Spinal cord (tissue), 10 donors: ENCODE data around the gene COL17A1. TPM values are rescaled to one million over a fixed set of nuclear protein-coding genes. Genes with fewer than 3 reads are reported as not detected.

Experiments used
- DNase-seq, 6 donors: peaks; one replicate each; pipeline versions ENCODE4 v3.0.0 to v3.0.0-alpha.2; 2013 to 2015; ENCODE audit warnings: low spot score in 6 of 6, low read depth in 4 of 6
- H3K27ac ChIP-seq: one replicate; pipeline ENCODE4 v1.5.1; 2013; ENCODE audit warnings: low read depth, low read length, control low read depth
- H3K27me3 ChIP-seq: one replicate; pipeline ENCODE4 v1.6.1; 2013; ENCODE audit warnings: low read length; ENCODE audit not compliant: control insufficient read depth, insufficient read depth
- H3K36me3 ChIP-seq: one replicate; pipeline ENCODE4 v1.6.1; 2013; ENCODE audit warnings: low read length; ENCODE audit not compliant: control insufficient read depth, insufficient read depth
- H3K4me1 ChIP-seq: one replicate; pipeline ENCODE4 v1.6.1; 2013; ENCODE audit warnings: low read length; ENCODE audit not compliant: control insufficient read depth, insufficient read depth
- H3K4me3 ChIP-seq: one replicate; pipeline ENCODE4 v1.5.1; 2013; ENCODE audit warnings: low read depth, low read length, control low read depth
- H3K9me3 ChIP-seq: one replicate; pipeline ENCODE4 v1.6.1; 2013; ENCODE audit warnings: low read length; ENCODE audit not compliant: control insufficient read depth, insufficient read depth
- WGBS: methylation state at CpG from one replicate; pipeline ENCODE4 v1.1.5; 2013; ENCODE audit warnings: missing lambda C conversion rate; ENCODE audit not compliant: insufficient coverage; 5-methylcytosine and 5-hydroxymethylcytosine counted together
- polyA plus RNA-seq, 2 donors: library from polyadenylated mRNA; unstranded; fragments of 120-200 nt; gene quantifications; one replicate each; pipeline ENCODE4 v1.2.1, GENCODE V29; 2013; ENCODE audit not compliant: insufficient read length in 2 of 2
- total RNA-seq, 2 donors: library from RNA; depleted of rRNA in 1 of 2; stranded (reverse); fragments of 120-200 nt in 1 of 2; fragments of >200 nt in 1 of 2; gene quantifications; one replicate each; pipeline versions ENCODE4 v1.2.3 to v1.2.4, GENCODE V29; 2013 to 2014
- donor health status: healthy.

The COL17A1 gene
- total and polyA plus RNA-seq, 4 donors, result 0.35 to 1.7 (median 0.54) TPM

- peaks cover 17% of the 10 kb centered on the region for H3K4me1 ChIP-seq
- no peak overlapping the region for H3K27ac ChIP-seq
- no peaks in the 10 kb centered on the region for H3K36me3 ChIP-seq
- no peak overlapping the region for H3K4me3 ChIP-seq
- no peaks in the 10 kb centered on the region for H3K27me3 ChIP-seq
- no peaks in the 10 kb centered on the region for H3K9me3 ChIP-seq
- DNase-seq, result no peak
- 100% methylated on average over 2 of the region's 5 CpGs for WGBS
These were observed 8.0 kb downstream of the COL17A1 start for GRCh38 chr10:104077663-104078151.

GRCh38 chr10:104077247-104077646 lies 8.4 kb downstream of the COL17A1 start:
- Histone ChIP-seq H3K27me3 (no peaks in the 10 kb centered on the region), H3K27ac (no peak overlapping the region), H3K4me1 (peaks cover 17% of the 10 kb centered on the region), H3K4me3 (no peak overlapping the region), H3K36me3 (no peaks in the 10 kb centered on the region), H3K9me3 (no peaks in the 10 kb centered on the region)
- DNase-seq, result peak in 1 of 6 donors; percentile 6
- WGBS, result 37% methylated on average over 3 of the region's 3 CpGs

GRCh38 chr10:104076743-104077160 lies 8.9 kb downstream of the COL17A1 start:
- Histone ChIP-seq H3K4me1 (peaks cover 17% of the 10 kb centered on the region), H3K27ac (no peak overlapping the region), H3K9me3 (no peaks in the 10 kb centered on the region), H3K36me3 (no peaks in the 10 kb centered on the region), H3K4me3 (no peak overlapping the region), H3K27me3 (no peaks in the 10 kb centered on the region)
- no CpG with 5 or more reads among the region's 3 CpGs for WGBS
- DNase-seq, result peak; percentile 29 to 89 (median 54)

GRCh38 chr10:104074505-104074904 lies 11.2 kb downstream of the COL17A1 start:
- WGBS, result 95% methylated on average over 6 of the region's 6 CpGs
- DNase-seq, result no peak
- no peaks in the 10 kb centered on the region for H3K9me3 ChIP-seq

GRCh38 chr10:104072786-104073185 lies 12.9 kb downstream of the COL17A1 start:
- WGBS, result 72% methylated on average over 3 of the region's 5 CpGs

More at GRCh38 chr10:104074505-104074904, 11.2 kb downstream of the COL17A1 start:
- no peaks in the 10 kb centered on the region for H3K36me3 ChIP-seq
- no peak overlapping the region for H3K27ac ChIP-seq
- peaks cover 17% of the 10 kb centered on the region for H3K4me1 ChIP-seq
- H3K4me3 ChIP-seq, result no peak overlapping the region
- H3K27me3 ChIP-seq, result no peaks in the 10 kb centered on the region

GRCh38 chr10:104069613-104070012 lies 16.1 kb downstream of the COL17A1 start:
- Histone ChIP-seq H3K36me3 (no peaks in the 10 kb centered on the region), H3K27ac (no peak overlapping the region), H3K4me3 (no peak overlapping the region), H3K4me1 (peaks cover 4% of the 10 kb centered on the region), H3K9me3 (no peaks in the 10 kb centered on the region), H3K27me3 (no peaks in the 10 kb centered on the region)
- WGBS, result 71% methylated on average over 3 of the region's 6 CpGs
- DNase-seq, result no peak

More at GRCh38 chr10:104072786-104073185, 12.9 kb downstream of the COL17A1 start:
- Histone ChIP-seq H3K9me3 (no peaks in the 10 kb centered on the region), H3K36me3 (no peaks in the 10 kb centered on the region), H3K4me1 (peaks cover 16% of the 10 kb centered on the region), H3K4me3 (no peak overlapping the region), H3K27me3 (no peaks in the 10 kb centered on the region), H3K27ac (no peak overlapping the region)
- DNase-seq, result no peak

GRCh38 chr10:104067525-104067924 lies 18.2 kb downstream of the COL17A1 start:
- WGBS, result 34% methylated on average over 12 of the region's 12 CpGs
- peak in 2 of 6 donors; percentile 6 to 27 for DNase-seq
- Histone ChIP-seq H3K4me3 (no peak overlapping the region), H3K36me3 (no peaks in the 10 kb centered on the region), H3K4me1 (peaks cover 4% of the 10 kb centered on the region), H3K9me3 (no peaks in the 10 kb centered on the region), H3K27me3 (no peaks in the 10 kb centered on the region), H3K27ac (no peak overlapping the region)

GRCh38 chr10:104066945-104067344 lies 18.7 kb downstream of the COL17A1 start:
- Histone ChIP-seq H3K27me3 (no peaks in the 10 kb centered on the region), H3K4me1 (peaks cover 4% of the 10 kb centered on the region), H3K9me3 (no peaks in the 10 kb centered on the region), H3K4me3 (no peak overlapping the region), H3K27ac (no peak overlapping the region), H3K36me3 (no peaks in the 10 kb centered on the region)
- WGBS, result 80% methylated on average over 2 of the region's 7 CpGs
- DNase-seq, result no peak

GRCh38 chr10:104065748-104066147 lies 19.9 kb downstream of the COL17A1 start:
- WGBS, result no CpG with 5 or more reads among the region's 1 CpG
- no peaks in the 10 kb centered on the region for H3K9me3 ChIP-seq
- no peak overlapping the region for H3K4me3 ChIP-seq
- DNase-seq, result no peak
- no peaks in the 10 kb centered on the region for H3K27me3 ChIP-seq
- H3K4me1 ChIP-seq, result peaks cover 4% of the 10 kb centered on the region
- H3K27ac ChIP-seq, result no peak overlapping the region
- H3K36me3 ChIP-seq, result no peaks in the 10 kb centered on the region

- WGBS, result 93% methylated on average over 2 of the region's 6 CpGs
- H3K27ac ChIP-seq, result no peak overlapping the region
- DNase-seq, result no peak
- no peak overlapping the region for H3K4me3 ChIP-seq
- H3K9me3 ChIP-seq, result no peaks in the 10 kb centered on the region
- no peaks in the 10 kb centered on the region for H3K27me3 ChIP-seq
- no peaks in the 10 kb centered on the region for H3K36me3 ChIP-seq
- no peaks in the 10 kb centered on the region for H3K4me1 ChIP-seq
These were observed 24.5 kb downstream of the COL17A1 start for GRCh38 chr10:104061196-104061595.
